ENCODE data around the gene MEGF10. TPM values are rescaled to one million over a fixed set of nuclear protein-coding genes. Genes with fewer than 3 reads are reported as not detected.

MEGF10 gene
- total and polyA plus RNA-seq, 2 of the 8 experiments (the other 6 are each of a cell fraction or from before 2014, with no cell fraction given): 38.2 to 53.1 TPM

DNA sequence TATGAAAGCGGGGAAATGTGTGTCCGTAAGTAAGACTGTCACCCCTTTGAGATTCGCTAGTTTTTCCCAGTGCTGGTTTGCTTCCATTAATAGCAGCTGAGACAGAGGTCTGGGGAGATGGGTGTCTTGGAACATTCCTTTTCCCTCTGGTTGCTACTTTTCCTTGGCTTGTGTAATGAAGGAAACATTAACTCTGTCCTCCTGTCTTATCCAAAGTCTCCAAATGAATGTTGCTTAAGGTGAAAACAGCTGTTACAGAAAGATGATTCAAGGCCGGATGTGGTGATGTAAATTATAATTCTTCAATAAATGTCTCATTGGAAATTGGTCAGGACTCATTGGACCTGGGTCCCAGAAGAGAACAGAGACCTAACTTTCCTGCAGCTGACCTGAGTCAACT is 50.0 kb downstream of the MEGF10 start:
- Histone ChIP-seq H3K27me3 (replicated peaks in 1 of 4; ENCODE audit: control insufficient read depth in 3 of 4, extremely low read depth in 1 of 4, insufficient read depth in 3 of 4, low read length in 3 of 4) (no peaks in the 10 kb centered on the region), H3K4ac (replicated peaks; ENCODE audit: insufficient read length, low read depth, low read length) (no peak overlapping the region), H3K56ac (replicated peaks; ENCODE audit: insufficient read length, low read depth, low read length) (no peak overlapping the region), H3K4me3 (ENCODE audit: extremely low read depth in 1 of 4, insufficient read depth in 2 of 4, low read depth in 3 of 4, low read length in 4 of 4) (no peak overlapping the region), H4K8ac (ENCODE audit: extremely low read depth, insufficient read depth, low read length) (no peak overlapping the region), H3K4me2 (ENCODE audit: insufficient read depth in 1 of 2, low read depth in 2 of 2, low read length in 2 of 2) (no peak overlapping the region), H3K14ac (ENCODE audit: insufficient read length) (no peak overlapping the region), H2AK5ac (ENCODE audit: low read depth, low read length) (no peak overlapping the region), H2BK20ac (ENCODE audit: low read length) (no peak overlapping the region), H4K20me1 (replicated peaks in 1 of 2; ENCODE audit: control insufficient read depth in 1 of 2, insufficient read depth in 2 of 2, low read length in 2 of 2) (no peaks in the 10 kb centered on the region), H4K5ac (ENCODE audit: insufficient read length, low read depth, low read length) (no peak overlapping the region), H3K79me2 (ENCODE audit: control insufficient read depth in 1 of 2, insufficient read depth in 2 of 2, low read length in 2 of 2) (no peaks in the 10 kb centered on the region), H3K36me3 (ENCODE audit: control insufficient read depth in 2 of 4, insufficient read depth in 4 of 4, low read length in 3 of 4) (peaks cover 2 to 19% (median 4%) of the 10 kb centered on the region in 4 experiments; a peak in 4 of 8 replicates), H2BK5ac (ENCODE audit: low read depth, low read length) (no peak overlapping the region), H2AFZ (ENCODE audit: low read length) (no peak overlapping the region), H3K9me3 (ENCODE audit: insufficient read depth in 2 of 2, low read depth in 1 of 2, low read length in 1 of 2) (no peaks in the 10 kb centered on the region), H2BK12ac (ENCODE audit: low read depth, low read length) (no peak overlapping the region), H3K27ac (ENCODE audit: low read depth, low read length) (no peak overlapping the region), H2BK15ac (ENCODE audit: low read length) (no peak overlapping the region), H3K18ac (ENCODE audit: extremely low read depth, low read length) (no peak overlapping the region), H3K9ac (replicated peaks in 1 of 4; ENCODE audit: extremely low read depth in 1 of 4, low read depth in 3 of 4, low read length in 3 of 4) (no peak overlapping the region), H3K79me1 (ENCODE audit: low read depth, low read length) (no peaks in the 10 kb centered on the region), H2BK120ac (replicated peaks; ENCODE audit: low read depth, low read length) (no peak overlapping the region), H3K23me2 (ENCODE audit: low read depth, low read length) (no peaks in the 10 kb centered on the region), H3K4me1 (replicated peaks in 1 of 4; ENCODE audit: control insufficient read depth in 3 of 4, insufficient read depth in 4 of 4, low read length in 3 of 4) (peaks cover 0 to 22% (median 13%) of the 10 kb centered on the region in 4 experiments; a peak in 5 of 7 replicates), H4K91ac (replicated peaks; ENCODE audit: insufficient read length, low read length) (no peak overlapping the region), H3K23ac (ENCODE audit: insufficient read length) (no peak overlapping the region)
- POLR2A ChIA-PET (ENCODE audit: partially characterized antibody): no interaction called here
- CTCF ChIA-PET (ENCODE audit: partially characterized antibody): interaction anchor here (0.6 to 1.3 kb wide), 6 partner anchors 34 to 563 kb away, joined by 3 to 4 read pairs (median 3); partner anchors contain the start of gene LMNB1
- DNase-seq (ENCODE audit: low read depth in 1 of 2, low spot score in 2 of 2): no peak
- TF ChIP-seq FOSL1 (IDR thresholded peaks at IDR 0.05; ENCODE audit: insufficient read depth, low read depth, low read length): no peak
- TF ChIP-seq RBBP5 (IDR thresholded peaks at IDR 0.05; ENCODE audit: borderline replicate concordance, low read depth, low read length): no peak
- no peak for TF ChIP-seq RXRA (IDR thresholded peaks at IDR 0.05; ENCODE audit: insufficient read depth, low read depth, low read length)
- TF ChIP-seq SUZ12 (IDR thresholded peaks at IDR 0.05; ENCODE audit: low read length): no peak
- no peak for TF ChIP-seq RAD21 (IDR thresholded peaks at IDR 0.05 in 1 of 2, conservative IDR thresholded peaks at IDR 0.05 in 1 of 2; ENCODE audit: low read depth in 2 of 2, low read length in 2 of 2)
- TF ChIP-seq, protein P1, sequence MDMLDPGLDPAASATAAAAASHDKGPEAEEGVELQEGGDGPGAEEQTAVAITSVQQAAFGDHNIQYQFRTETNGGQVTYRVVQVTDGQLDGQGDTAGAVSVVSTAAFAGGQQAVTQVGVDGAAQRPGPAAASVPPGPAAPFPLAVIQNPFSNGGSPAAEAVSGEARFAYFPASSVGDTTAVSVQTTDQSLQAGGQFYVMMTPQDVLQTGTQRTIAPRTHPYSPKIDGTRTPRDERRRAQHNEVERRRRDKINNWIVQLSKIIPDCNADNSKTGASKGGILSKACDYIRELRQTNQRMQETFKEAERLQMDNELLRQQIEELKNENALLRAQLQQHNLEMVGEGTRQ (IDR thresholded peaks at IDR 0.05; ENCODE audit: low read length): no peak
- no peak for TF ChIP-seq GABPA (IDR thresholded peaks at IDR 0.05; ENCODE audit: borderline replicate concordance, insufficient read depth, low read length)
- TF ChIP-seq CBX5 (IDR thresholded peaks at IDR 0.05; ENCODE audit: low read depth, low read length): no peak
- TF ChIP-seq SIRT6 (IDR thresholded peaks at IDR 0.05; ENCODE audit: low read length): no peak
- TF ChIP-seq ASH2L (IDR thresholded peaks at IDR 0.05; ENCODE audit: low read length): no peak
- TF ChIP-seq TBP (IDR thresholded peaks at IDR 0.05; ENCODE audit: low read depth, low read length): no peak
- TF ChIP-seq CREB1 (IDR thresholded peaks at IDR 0.05): no peak
- no peak for FAIRE-seq
- WGBS, 2 experiments (ENCODE audit: extremely low coverage in 1 of 2, insufficient coverage in 1 of 2, insufficient read length in 1 of 2, insufficient replicate concordance in 2 of 2, low coverage in 1 of 2, low lambda C conversion rate in 2 of 2, missing lambda C conversion rate in 1 of 2): 94% methylated on average over 4 of the region's 4 CpGs; no CpG with 5 or more reads in 1 of the 2 experiments

Data from H1 (cell line).